HepG2 (cell line): ENCODE measurements around the gene ARG1. TPM values are rescaled to one million over a fixed set of nuclear protein-coding genes. Genes with fewer than 3 reads are reported as not detected.

ENCODE experiments used
- CHD4 ChIP-seq: fragments of 200-600 bp; sonication (generic); IDR thresholded peaks from 2 replicates; pipeline ENCODE4 v1.7.0; 2017; ENCODE audit warnings: mild to moderate bottlenecking, low read length, borderline replicate concordance
- ETV5 ChIP-seq: IDR thresholded peaks from 2 replicates; pipeline ENCODE4 v1.6.1; 2018; ENCODE audit warnings: missing biosample characterization, missing genetic modification reagents, inconsistent platforms, borderline replicate concordance
- FOXA3 ChIP-seq: IDR thresholded peaks from 2 replicates; pipeline ENCODE4 v1.6.1; 2016; ENCODE audit warnings: missing genetic modification reagents, missing compliant biosample characterization
- HOXA9 ChIP-seq: sonication (generic); formaldehyde crosslinking; IDR thresholded peaks from 2 replicates; pipeline ENCODE4 v1.8.1; 2022; ENCODE audit warnings: missing genetic modification reagents, mild to moderate bottlenecking, moderate library complexity, borderline replicate concordance
- MLXIP ChIP-seq: sonication (generic); formaldehyde crosslinking; IDR thresholded peaks from 2 replicates; pipeline ENCODE4 v1.9.0; 2021; ENCODE audit warnings: missing genetic modification reagents, borderline replicate concordance
- NBN ChIP-seq: fragments of 450-650 bp; conservative IDR thresholded peaks from 2 replicates; pipeline ENCODE4 v1.6.1; 2017
- PAXIP1 ChIP-seq: sonication (generic); formaldehyde crosslinking; conservative IDR thresholded peaks from 2 replicates; pipeline ENCODE4 v1.4.0; 2020; ENCODE audit warnings: mild to moderate bottlenecking, missing genetic modification reagents, moderate library complexity
- PITX1 ChIP-seq: sonication (generic); formaldehyde crosslinking; IDR thresholded peaks from 2 replicates; pipeline ENCODE4 v1.5.1; 2020; ENCODE audit warnings: mild to moderate bottlenecking, missing genetic modification reagents
- SIX1 ChIP-seq: sonication (generic); formaldehyde crosslinking; IDR thresholded peaks from 2 replicates; pipeline ENCODE4 v1.4.0; 2020; ENCODE audit warnings: missing genetic modification reagents, borderline replicate concordance
- ZNF3 ChIP-seq: IDR thresholded peaks from 2 replicates; pipeline ENCODE4 v1.7.0; 2017; ENCODE audit warnings: inconsistent platforms
- ZNF558 ChIP-seq: sonication (generic); formaldehyde crosslinking; IDR thresholded peaks from 2 replicates; pipeline ENCODE4 v1.9.0; 2022; ENCODE audit warnings: mild to moderate bottlenecking, missing genetic modification reagents, borderline replicate concordance
- ZNF564 ChIP-seq: sonication (generic); formaldehyde crosslinking; IDR thresholded peaks from 2 replicates; pipeline ENCODE4 v1.8.1; 2023; ENCODE audit warnings: mild to moderate bottlenecking, missing genetic modification reagents
- ZNF652 ChIP-seq: IDR thresholded peaks from 2 replicates; pipeline ENCODE4 v1.6.1; 2016; ENCODE audit warnings: low read depth, borderline replicate concordance
- ZNF75D ChIP-seq: sonication (generic); formaldehyde crosslinking; IDR thresholded peaks from 2 replicates; pipeline ENCODE4 v1.8.1; 2023; ENCODE audit warnings: missing genetic modification reagents, mild to moderate bottlenecking, borderline replicate concordance
- ZSCAN29 ChIP-seq: sonication (generic); formaldehyde crosslinking; conservative IDR thresholded peaks from 2 replicates; pipeline ENCODE4 v1.4.0; 2020; ENCODE audit warnings: mild to moderate bottlenecking, missing genetic modification reagents
- polyA plus RNA-seq, 8 experiments: library from polyadenylated mRNA; depleted of rRNA in 3 of 8; stranded (reverse) in 7 of 8; unstranded in 1 of 8; fragments of >200 nt; fragmentation: Illumina TruSeq in 4 of 8; extraction: Trizol in 4 of 8; gene quantifications; 2 replicates each; pipeline versions ENCODE4 v1.2.1 to v1.2.3, GENCODE V29; 2011 to 2016; ENCODE audit warnings: low read depth in 4 of 8, missing spikeins in 1 of 8, mixed read lengths in 1 of 8; ENCODE audit not compliant: insufficient read depth in 1 of 8
- total RNA-seq, 5 experiments: library from RNA; depleted of rRNA; stranded (reverse); fragments of >200 nt; fragmentation: Illumina TruSeq; extraction: Trizol; gene quantifications; 2 replicates each; pipeline ENCODE4 v1.2.3, GENCODE V29; 2016; ENCODE audit warnings: low read depth in 1 of 5
- TF ChIP-seq, protein P1 (sequence below): sonication (generic); formaldehyde crosslinking; IDR thresholded peaks from 2 replicates; pipeline ENCODE4 v1.8.1; 2023; ENCODE audit warnings: mild to moderate bottlenecking, missing genetic modification reagents
- TF ChIP-seq, protein P2 (sequence below): sonication (generic); formaldehyde crosslinking; IDR thresholded peaks from 2 replicates; pipeline ENCODE4 v1.4.0; 2020; ENCODE audit warnings: mild to moderate bottlenecking, missing genetic modification reagents, borderline replicate concordance

ARG1 gene
- total and polyA plus RNA-seq, 2 of the 13 experiments (the other 11 are each of a cell fraction or from before 2014, with no cell fraction given), result 2.2 to 11.2 TPM

- TF ChIP-seq, protein P1, sequence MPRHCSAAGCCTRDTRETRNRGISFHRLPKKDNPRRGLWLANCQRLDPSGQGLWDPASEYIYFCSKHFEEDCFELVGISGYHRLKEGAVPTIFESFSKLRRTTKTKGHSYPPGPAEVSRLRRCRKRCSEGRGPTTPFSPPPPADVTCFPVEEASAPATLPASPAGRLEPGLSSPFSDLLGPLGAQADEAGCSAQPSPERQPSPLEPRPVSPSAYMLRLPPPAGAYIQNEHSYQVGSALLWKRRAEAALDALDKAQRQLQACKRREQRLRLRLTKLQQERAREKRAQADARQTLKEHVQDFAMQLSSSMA (CRISPR knock-in tag), result 0 out of 2 replicates have a peak, but pooled peaks have one; percentile 1
- no peak for TF ChIP-seq HOXA9 (CRISPR knock-in tag)
- 0 out of 2 replicates have a peak, but pooled peaks have one; percentile 28 for TF ChIP-seq ZSCAN29 (CRISPR knock-in tag)
- TF ChIP-seq ETV5 (CRISPR knock-in tag), result no peak
- TF ChIP-seq ZNF75D, result no peak
- TF ChIP-seq FOXA3, result peak; percentile 71
- TF ChIP-seq, protein P2, sequence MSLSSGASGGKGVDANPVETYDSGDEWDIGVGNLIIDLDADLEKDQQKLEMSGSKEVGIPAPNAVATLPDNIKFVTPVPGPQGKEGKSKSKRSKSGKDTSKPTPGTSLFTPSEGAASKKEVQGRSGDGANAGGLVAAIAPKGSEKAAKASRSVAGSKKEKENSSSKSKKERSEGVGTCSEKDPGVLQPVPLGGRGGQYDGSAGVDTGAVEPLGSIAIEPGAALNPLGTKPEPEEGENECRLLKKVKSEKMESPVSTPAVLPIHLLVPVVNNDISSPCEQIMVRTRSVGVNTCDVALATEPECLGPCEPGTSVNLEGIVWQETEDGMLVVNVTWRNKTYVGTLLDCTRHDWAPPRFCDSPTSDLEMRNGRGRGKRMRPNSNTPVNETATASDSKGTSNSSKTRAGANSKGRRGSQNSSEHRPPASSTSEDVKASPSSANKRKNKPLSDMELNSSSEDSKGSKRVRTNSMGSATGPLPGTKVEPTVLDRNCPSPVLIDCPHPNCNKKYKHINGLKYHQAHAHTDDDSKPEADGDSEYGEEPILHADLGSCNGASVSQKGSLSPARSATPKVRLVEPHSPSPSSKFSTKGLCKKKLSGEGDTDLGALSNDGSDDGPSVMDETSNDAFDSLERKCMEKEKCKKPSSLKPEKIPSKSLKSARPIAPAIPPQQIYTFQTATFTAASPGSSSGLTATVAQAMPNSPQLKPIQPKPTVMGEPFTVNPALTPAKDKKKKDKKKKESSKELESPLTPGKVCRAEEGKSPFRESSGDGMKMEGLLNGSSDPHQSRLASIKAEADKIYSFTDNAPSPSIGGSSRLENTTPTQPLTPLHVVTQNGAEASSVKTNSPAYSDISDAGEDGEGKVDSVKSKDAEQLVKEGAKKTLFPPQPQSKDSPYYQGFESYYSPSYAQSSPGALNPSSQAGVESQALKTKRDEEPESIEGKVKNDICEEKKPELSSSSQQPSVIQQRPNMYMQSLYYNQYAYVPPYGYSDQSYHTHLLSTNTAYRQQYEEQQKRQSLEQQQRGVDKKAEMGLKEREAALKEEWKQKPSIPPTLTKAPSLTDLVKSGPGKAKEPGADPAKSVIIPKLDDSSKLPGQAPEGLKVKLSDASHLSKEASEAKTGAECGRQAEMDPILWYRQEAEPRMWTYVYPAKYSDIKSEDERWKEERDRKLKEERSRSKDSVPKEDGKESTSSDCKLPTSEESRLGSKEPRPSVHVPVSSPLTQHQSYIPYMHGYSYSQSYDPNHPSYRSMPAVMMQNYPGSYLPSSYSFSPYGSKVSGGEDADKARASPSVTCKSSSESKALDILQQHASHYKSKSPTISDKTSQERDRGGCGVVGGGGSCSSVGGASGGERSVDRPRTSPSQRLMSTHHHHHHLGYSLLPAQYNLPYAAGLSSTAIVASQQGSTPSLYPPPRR (CRISPR knock-in tag), result no peak
- peak; percentile 68; the same call in 1 of the 2 replicates for TF ChIP-seq ZNF3 (CRISPR knock-in tag)
- peak; percentile 26; the same call in 1 of the 2 replicates for TF ChIP-seq PITX1 (CRISPR knock-in tag)
- TF ChIP-seq ZNF564 (CRISPR knock-in tag), result 0 out of 2 replicates have a peak, but pooled peaks have one; percentile 17
- no peak for TF ChIP-seq ZNF652 (CRISPR knock-in tag)
- no peak for TF ChIP-seq NBN
- no peak for TF ChIP-seq ZNF558
- TF ChIP-seq PAXIP1 (CRISPR knock-in tag), result peak; percentile 78
- no peak for TF ChIP-seq MLXIP
- TF ChIP-seq CHD4, result no peak
- TF ChIP-seq SIX1 (CRISPR knock-in tag), result 0 out of 2 replicates have a peak, but pooled peaks have one; percentile 37
These were observed 58.7 kb downstream of the ARG1 start (continued) for GRCh38 chr6:131631625-131632289.
